Measurements from ENCODE around the gene SMPDL3B. TPM values are rescaled to one million over a fixed set of nuclear protein-coding genes. Genes with fewer than 3 reads are reported as not detected.
"Not testable (repeated sequence)": the region's sequence is repeated elsewhere in the genome, so short reads cannot be mapped to it uniquely, and the experiment has no call there.

The SMPDL3B gene
- total RNA-seq, 1 experiment from 2014 or later = 31.6 TPM

DNA sequence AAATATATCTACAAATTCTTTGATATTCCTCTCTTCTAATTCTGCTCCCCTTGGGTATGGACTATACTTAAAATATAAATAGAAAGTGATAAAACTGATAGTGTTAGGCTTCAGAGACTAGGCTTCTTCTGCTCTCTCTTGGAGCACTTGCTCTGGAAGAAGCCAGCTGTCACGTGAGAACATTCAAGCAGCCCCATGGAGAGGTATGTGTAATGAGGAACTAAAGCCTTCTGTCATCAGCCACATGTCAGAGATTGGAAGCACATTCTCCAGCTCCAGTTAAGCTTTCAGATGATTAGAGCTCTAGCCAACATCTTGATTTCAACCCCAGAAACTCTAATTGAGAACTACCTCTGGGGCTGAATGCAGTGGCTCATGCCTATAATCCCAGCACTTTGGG lies 59.3 kb downstream of the SMPDL3B start (continued):
- TF ChIP-seq, protein P1, sequence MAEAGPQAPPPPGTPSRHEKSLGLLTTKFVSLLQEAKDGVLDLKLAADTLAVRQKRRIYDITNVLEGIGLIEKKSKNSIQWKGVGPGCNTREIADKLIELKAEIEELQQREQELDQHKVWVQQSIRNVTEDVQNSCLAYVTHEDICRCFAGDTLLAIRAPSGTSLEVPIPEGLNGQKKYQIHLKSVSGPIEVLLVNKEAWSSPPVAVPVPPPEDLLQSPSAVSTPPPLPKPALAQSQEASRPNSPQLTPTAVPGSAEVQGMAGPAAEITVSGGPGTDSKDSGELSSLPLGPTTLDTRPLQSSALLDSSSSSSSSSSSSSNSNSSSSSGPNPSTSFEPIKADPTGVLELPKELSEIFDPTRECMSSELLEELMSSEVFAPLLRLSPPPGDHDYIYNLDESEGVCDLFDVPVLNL (CRISPR knock-in tag; IDR thresholded peaks at IDR 0.05; ENCODE audit: borderline replicate concordance, low read depth) = no peak
- TF ChIP-seq GTF2I (CRISPR knock-in tag; conservative IDR thresholded peaks at IDR 0.05) = no peak

DNA sequence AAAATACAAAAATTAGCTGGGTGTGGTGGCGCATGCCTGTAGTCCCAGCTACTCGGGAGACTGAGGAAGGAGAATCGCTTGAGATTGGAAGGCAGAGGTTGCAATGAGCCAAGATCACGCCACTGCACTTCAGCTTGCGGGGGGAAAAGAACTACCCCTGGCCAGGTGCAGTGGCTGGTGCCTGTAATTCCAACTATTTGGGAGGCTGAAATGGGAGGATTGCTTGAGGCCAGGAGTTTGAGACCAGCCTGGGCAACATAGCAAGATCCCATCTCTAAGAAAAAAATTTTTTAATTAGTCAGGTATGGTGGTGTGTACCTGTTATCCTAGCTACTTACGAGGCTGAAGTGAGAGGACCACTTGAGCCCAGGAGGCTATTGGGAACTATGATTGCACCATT lies 59.7 kb downstream of the SMPDL3B start:
- H3K9me3 Mint-ChIP-seq; H3K4me1 Mint-ChIP-seq; DNase-seq (ENCODE audit: low spot score); ATAC-seq; POLR2A ChIA-PET; H3K27ac Mint-ChIP-seq; CTCF ChIA-PET; H3K27me3 Mint-ChIP-seq (ENCODE audit: low read depth); H3K4me3 Mint-ChIP-seq: not testable (repeated sequence)
- peaks cover 54% of the 10 kb centered on the region for H3K36me3 Mint-ChIP-seq
- TF ChIP-seq ZNF121 (CRISPR knock-in tag; IDR thresholded peaks at IDR 0.05) = peak; percentile 74

DNA sequence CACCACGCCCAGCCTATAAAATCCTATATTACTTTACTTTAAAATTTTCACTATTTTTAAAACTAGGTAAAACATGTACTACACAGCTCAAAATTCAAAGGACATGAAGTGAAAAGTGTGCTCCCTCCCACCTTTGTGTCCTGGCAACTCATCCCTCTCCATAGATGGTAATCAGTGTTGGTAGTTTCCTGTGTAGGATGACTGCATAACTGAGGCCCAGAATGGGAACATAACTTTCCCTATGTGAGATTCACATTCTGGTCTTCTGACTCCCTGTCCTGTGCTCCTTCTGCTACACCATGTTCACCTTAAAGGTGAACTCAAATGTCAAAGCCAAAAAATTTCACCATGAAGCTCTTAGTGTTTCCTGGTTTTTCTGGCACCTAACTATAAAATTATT lies 64.3 kb downstream of the SMPDL3B start:
- CTCF ChIA-PET = no interaction called here
- Mint-ChIP-seq H3K4me3 (no peak overlapping the region), H3K9me3 (no peaks in the 10 kb centered on the region), H3K36me3 (peaks cover 46% of the 10 kb centered on the region), H3K27me3 (ENCODE audit: low read depth) (no peaks in the 10 kb centered on the region), H3K27ac (no peak overlapping the region), H3K4me1 (no peaks in the 10 kb centered on the region)
- no peak for DNase-seq (ENCODE audit: low spot score)
- TF ChIP-seq JAZF1 (CRISPR knock-in tag; IDR thresholded peaks at IDR 0.05) (no peak), ZNF396 (CRISPR knock-in tag; IDR thresholded peaks at IDR 0.05; ENCODE audit: borderline replicate concordance) (no peak), SMAD3 (CRISPR knock-in tag; IDR thresholded peaks at IDR 0.05; ENCODE audit: borderline replicate concordance) (no peak)
- no peak for ATAC-seq
- POLR2A ChIA-PET = no interaction called here

DNA sequence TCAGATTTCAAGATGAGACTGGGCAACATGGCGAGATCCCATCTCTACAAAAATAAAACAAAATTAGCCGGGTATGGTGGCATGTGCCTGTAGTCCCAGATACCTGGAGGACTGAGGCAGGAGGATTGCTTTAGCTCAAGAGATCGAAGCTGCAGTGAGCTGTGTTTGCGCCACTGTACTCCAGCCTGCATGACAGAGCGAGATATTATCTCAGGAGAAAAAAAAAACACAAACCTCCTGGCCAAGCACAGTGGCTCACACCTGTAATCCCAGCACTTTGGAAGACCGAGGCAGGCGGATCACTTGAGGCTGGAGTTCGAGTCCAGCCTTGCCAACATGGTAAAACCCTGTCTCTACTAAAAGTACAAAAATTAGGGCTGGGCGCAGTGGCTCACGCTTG lies 67.8 kb downstream of the SMPDL3B start:
- CTCF ChIA-PET = no interaction called here
- no peak overlapping the region for H3K27ac Mint-ChIP-seq
- H3K36me3 Mint-ChIP-seq = peaks cover 28% of the 10 kb centered on the region
- H3K9me3 Mint-ChIP-seq = no peaks in the 10 kb centered on the region
- DNase-seq (ENCODE audit: low spot score) (no peak), ATAC-seq (no peak)
- no peak overlapping the region for H3K4me3 Mint-ChIP-seq
- TF ChIP-seq JUN (CRISPR knock-in tag; IDR thresholded peaks at IDR 0.05) = no peak
- TF ChIP-seq, protein P2, sequence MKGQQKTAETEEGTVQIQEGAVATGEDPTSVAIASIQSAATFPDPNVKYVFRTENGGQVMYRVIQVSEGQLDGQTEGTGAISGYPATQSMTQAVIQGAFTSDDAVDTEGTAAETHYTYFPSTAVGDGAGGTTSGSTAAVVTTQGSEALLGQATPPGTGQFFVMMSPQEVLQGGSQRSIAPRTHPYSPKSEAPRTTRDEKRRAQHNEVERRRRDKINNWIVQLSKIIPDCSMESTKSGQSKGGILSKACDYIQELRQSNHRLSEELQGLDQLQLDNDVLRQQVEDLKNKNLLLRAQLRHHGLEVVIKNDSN (CRISPR knock-in tag; IDR thresholded peaks at IDR 0.05) = no peak
- H3K27me3 Mint-ChIP-seq (ENCODE audit: low read depth) = no peaks in the 10 kb centered on the region
- H3K4me1 Mint-ChIP-seq = no peaks in the 10 kb centered on the region
- POLR2A ChIA-PET = no interaction called here

DNA sequence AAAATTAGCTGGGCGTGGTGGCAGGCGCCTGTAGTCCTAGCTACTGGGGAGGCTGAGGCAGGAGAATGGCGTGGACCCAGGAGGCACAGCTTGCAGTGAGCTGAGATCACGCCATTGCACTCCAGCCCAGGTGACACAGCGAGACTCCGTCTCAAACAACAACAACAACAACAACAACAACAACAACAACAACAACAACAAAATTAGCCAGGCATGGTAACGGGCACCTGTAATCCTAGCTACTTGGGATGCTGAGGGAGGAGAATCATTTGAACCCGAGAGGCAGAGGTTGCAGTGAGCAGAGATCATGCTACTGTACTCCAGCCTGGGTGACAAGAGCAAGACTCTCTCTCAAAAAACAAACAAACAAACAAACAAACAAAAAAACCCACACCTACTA lies 68.3 kb downstream of the SMPDL3B start:
- CTCF ChIA-PET; ATAC-seq; H3K4me3 Mint-ChIP-seq; H3K27ac Mint-ChIP-seq; H3K4me1 Mint-ChIP-seq; DNase-seq (ENCODE audit: low spot score); H3K9me3 Mint-ChIP-seq; POLR2A ChIA-PET; H3K27me3 Mint-ChIP-seq (ENCODE audit: low read depth): not testable (repeated sequence)
- peaks cover 23% of the 10 kb centered on the region for H3K36me3 Mint-ChIP-seq

Other genes starting within 250 kb of the SMPDL3B start
- gene FAM76A, start 209.0 kb upstream of the SMPDL3B start, total RNA-seq (2021) = 12.5 to 14.5 TPM (median 12.8 TPM) in 3 replicates
- 10.1 to 10.8 TPM (median 10.3 TPM) in 3 replicates for gene STX12, start 161.8 kb upstream of the SMPDL3B start, total RNA-seq (2021)
- 39.5 to 43.0 TPM (median 41.9 TPM) in 3 replicates for gene PPP1R8, start 104.2 kb upstream of the SMPDL3B start, total RNA-seq (2021)
- gene THEMIS2, start 62.5 kb upstream of the SMPDL3B start, total RNA-seq (2021) = 12.7 to 13.0 TPM (median 12.9 TPM) in 3 replicates
- 40.9 to 53.4 TPM (median 48.8 TPM) in 3 replicates for gene RPA2, start 20.4 kb upstream of the SMPDL3B start, total RNA-seq (2021)
- 15.0 to 16.4 TPM (median 15.5 TPM) in 3 replicates for gene XKR8, start 25.0 kb downstream of the SMPDL3B start, total RNA-seq (2021)
- gene EYA3, start 153.6 kb downstream of the SMPDL3B start, total RNA-seq (2021) = 27.4 to 29.4 TPM (median 28.1 TPM) in 3 replicates
- 1.8 to 2.6 TPM (median 1.9 TPM) in 3 replicates for gene PTAFR, start 241.7 kb downstream of the SMPDL3B start, total RNA-seq (2021)